GM23248 (cell line): Measurements from ENCODE around the gene SEC31A.

Experiments used
- EZH2 ChIP-seq: fragments of 200-600 bp; sonication (generic); IDR thresholded peaks from 2 replicates; pipeline ENCODE4 v1.6.1; 2018; ENCODE audit warnings: antibody characterized with exemption, mild to moderate bottlenecking; ENCODE audit not compliant: insufficient read depth, poor library complexity, severe bottlenecking
- EZH2phosphoT487 ChIP-seq: fragments of 200-600 bp; sonication (generic); IDR thresholded peaks from 2 replicates; pipeline ENCODE4 v1.6.1; 2018; ENCODE audit warnings: antibody characterized with exemption, moderate library complexity, mild to moderate bottlenecking, low read depth; ENCODE audit not compliant: insufficient read depth

DNA sequence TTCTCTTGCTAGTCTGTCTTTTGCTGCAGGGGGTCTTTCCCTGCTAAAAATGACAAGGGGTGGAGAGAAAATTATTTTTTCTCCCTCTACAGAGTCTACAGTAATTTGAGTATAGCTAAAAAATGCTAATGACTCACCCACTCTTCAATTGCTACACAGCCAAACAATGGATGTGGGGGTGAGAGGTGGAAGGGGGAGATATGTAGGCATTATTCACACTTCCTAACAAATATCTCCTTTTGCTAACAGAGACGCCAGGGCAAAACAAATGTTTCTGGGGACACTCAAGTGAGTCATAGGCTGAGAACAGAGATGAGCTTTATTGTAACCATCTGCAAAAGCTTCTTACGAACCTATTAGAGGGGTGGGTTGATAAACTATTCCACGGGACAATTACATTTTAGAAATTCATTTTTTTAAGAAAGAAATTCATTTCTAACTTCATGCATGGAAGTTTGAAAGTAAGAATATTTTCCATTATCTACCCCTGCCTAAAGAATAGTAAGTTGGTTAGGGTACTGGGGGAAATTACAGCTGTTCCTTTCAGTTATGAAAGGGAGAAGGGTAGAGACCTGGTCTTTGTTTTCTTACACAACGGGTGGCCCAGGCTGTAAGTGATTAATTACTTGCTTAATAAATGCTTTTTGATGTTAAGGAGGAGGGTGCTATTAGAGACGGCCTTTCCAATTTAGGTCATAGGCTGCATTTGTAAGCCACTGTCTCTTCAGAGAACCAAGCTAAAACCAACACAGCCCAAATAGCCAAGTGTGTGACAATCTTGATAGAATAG, 105.1 kb downstream of the SEC31A start:
- TF ChIP-seq EZH2phosphoT487 (no peak), EZH2 (no peak)
